Activated CD8-positive, alpha-beta memory T cell treated with anti-CD3 and anti-CD28 coated beads for 1 hour (primary cell): ENCODE results near the gene USP36.
"Not testable (repeated sequence)": the region's sequence is repeated elsewhere in the genome, so short reads cannot be mapped to it uniquely, and the experiment has no call there.

Experiments
- DNase-seq, 2 donors: peaks; one replicate each; pipeline ENCODE4 v3.0.0-alpha.2; 2020; ENCODE audit warnings: low read depth in 1 of 2; ENCODE audit errors: extremely low read depth in 1 of 2

USP36 gene

DNA sequence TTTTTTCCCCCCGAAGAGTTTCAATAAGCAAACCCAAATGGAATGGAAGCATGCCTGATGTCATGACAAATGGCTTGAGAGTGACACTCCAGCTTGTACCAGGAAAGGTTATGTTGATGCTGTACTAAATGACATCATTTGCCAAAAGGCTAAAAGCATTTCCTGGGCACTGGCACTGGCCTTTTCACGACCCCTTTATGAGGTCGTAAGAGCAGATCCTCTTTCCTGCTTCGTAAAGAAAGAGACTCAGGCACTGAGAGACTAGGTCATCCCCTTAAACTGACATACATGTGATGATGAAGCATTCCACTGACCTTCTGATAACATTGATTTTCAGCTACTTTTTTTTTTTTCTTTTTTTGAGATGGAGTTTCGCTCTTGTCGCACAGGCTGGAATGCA, 31.9 kb upstream of the USP36 start:
- no peak for DNase-seq

DNA sequence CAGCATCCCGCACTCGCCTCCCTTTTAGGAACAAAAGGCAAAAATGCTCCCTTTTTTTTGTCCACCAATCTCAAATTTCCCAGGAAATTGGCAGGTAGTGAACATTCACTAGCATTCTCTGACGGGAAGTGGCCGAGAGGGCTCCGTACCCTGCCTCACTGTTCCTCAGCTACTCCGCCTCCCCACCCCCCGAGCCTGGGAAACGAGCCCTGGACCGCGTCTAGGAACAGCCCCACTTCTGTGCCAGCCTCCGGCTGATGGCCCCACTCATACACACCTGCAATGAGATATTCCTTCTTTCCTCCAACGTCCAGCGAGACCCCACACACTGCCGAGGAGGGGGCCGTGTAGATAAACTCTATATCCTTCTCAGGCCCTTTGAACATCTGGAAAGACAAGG, 30.0 kb upstream of the USP36 start:
- no peak for DNase-seq

DNA sequence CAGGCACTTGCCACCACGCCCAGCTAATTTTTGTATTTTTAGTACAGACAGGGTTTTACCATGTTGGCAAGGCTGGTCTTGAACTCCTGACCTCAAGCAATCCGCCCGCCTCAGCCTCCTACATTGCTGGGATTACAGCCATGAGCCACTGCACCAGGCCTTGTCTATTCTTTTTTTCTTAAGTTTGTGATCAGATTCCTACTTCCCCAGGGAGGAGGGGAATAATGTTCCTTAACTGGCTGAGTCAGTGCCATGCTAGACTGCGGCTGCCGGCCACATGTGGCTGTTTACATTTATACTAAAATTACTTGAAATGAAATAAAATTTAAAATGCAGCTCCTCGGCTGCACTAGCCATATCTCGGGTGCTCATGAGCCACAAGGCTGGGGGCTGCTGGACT, 27.8 kb upstream of the USP36 start:
- no peak for DNase-seq

DNA sequence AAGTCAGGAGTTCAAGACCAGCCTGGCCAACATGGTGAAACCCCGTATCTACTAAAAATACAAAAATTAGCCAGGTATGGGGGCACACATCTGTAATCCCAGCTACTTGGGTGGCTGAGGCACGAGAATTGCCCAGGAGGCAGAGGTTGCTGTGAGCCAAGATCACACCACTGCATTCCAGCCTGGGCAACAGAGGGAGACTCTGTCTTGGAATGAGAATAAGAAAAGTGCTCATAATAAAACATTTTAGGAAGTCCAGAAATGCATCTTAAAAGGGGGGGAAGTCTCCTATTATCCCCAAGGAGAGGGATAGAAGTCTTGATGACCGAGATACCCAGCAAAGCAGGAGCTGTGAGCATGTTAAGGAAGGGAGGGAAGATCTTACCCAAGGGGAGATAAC, 26.4 kb upstream of the USP36 start:
- DNase-seq = not testable (repeated sequence)

DNA sequence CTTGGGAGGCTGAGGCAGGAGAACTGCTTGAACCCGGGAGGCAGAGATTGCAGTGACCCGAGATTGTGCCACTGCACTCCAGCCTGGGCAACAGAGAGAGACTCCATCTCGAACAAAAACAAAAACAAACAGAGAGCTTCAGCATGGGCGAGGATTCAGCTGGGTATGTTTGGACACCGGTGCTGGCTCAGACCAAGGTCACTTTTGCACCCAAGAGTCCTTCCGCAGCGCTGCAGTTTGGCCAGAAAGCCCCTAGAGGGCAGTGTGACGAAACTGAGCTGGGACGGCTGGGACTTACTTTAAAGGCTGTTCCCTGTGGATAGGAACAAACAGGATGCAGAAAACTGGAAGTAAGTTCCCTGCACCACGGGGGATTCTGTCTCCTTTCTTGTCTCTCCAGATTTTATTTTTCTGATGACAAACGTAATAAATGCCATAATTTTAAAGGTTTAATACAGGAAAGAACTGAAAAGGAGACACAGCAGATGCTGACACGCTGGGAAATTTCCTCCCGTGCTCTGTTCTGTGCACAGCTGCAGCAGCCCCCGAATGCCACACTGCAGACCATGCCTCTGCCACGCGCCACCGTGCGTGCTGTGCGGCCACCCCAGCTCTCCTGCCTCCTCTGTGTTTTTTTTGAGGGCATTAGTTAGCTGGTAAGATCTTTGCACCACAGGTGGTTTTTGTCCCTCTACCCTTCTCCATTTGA, 25.2 kb upstream of the USP36 start:
- DNase-seq = peak; percentile 21 to 37

DNA sequence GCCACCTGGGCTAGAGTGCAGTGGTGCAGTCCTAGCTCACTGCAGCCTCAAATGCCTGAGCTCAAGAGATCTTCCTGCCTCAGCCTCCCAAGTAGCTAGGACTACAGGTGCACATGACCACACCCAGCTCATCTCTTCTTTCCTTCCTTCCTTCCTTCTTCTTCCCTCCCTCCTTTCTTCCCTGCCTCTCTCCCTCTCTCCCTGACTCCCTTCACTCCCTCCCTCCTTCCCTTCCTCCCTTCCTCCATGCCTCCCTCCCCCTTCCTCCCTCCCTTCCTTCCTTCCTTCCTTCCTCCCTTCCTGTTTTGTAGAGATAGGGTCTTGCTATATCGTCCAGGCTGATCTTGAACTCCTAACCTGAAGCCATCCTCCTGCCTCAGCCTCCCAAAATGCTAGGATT, 23.5 kb upstream of the USP36 start:
- no peak for DNase-seq

DNA sequence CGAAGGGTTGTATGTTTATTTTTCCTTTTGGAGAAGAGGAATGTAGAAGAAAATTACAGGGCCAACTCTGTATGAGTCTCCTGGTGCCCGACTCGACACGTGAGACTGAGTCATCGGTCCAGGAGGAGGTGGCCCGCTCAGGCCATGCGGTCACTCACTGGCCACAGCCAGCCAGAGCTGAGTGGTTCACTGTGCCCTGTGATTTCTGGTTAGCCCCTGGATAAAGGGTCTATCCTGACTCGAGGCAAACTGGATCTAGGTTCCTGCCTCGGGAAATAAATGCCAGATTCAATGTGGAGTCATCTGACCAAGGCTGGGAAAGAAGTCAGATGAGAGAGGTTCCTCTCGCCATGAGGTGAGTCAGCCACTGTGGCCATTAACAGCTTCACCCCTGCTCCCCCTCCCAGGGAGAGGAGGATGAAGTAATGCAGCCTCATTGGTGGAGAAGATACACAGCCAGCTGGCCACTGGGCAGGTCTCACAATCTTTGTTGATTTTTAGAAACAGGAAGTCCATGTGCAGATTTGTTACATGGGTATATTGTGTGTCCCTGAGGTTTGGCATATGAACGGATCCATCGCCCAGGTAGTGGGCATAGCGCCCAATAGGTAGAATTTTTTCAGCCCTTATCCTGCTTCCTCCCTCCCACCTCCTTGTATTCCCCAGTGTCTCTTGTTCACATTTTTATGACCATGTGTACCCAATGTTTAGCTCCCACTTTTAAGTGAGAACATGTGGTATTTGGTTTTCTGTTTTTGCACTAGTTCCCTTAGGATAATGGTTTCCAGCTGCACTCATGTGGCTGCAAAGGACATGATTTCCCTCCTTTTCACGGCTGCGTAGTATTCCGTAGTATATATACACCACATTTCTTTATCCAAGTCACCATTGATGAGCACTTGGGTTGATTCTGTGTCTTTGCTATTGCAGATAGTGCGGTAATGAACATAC, 21.7 kb upstream of the USP36 start:
- no peak for DNase-seq

DNA sequence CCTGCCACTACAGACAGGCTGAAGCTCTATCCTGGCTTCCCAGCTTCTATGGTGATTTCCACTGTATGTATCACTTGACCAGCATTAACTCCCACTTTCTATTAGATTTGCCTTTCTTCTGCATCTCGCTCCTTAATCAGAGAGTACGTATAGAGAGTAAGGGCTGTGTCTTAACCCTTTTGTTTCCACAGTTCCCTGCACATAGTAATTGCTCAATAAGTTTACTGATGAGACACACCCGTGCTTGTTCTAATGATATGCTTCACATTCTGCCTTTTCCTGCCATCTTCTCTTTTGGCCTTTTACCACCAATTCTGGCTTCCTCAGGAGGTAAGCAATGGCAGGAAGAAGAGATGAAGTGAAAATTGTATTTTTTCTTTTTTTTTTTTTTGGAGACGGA, 20.6 kb upstream of the USP36 start:
- no peak for DNase-seq

DNA sequence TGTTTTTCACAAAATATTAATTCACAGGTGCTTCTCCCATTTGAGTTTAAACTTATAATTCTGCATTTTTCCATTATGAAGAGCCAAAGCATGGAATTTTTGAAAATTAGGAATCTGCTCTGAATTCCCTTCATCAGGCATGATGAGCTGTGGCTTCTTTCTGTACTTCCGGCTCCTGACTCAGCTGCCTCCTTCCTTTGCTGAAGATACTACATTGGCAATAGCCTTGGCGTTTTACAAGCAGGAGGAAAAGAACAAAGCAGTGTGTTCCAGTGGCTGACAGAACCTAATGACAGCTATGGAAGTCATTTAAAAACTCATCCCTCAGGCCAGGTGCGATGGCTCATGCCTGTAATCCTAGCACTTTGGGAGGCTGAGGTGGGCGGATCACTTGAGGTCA, 18.4 kb upstream of the USP36 start:
- no peak for DNase-seq

DNA sequence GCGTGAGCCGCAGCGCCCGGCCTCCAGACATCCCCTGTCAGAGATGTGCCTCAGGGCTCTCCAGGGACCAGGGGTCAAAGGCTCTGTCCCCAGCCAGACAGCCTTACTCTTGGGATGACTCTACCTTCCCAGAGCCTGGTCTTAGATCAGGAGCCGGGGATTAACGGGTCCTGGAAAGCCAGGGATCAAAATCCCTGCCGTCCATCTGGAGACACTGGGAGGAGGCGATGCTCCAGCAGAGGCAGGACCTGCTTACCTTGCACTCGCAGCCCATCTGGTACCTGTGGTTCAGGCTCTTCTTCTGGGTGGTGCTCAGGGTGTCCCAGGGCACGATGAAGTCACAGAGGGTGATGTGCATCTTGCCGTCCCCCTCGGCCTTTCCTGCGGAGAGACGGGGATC, 16.7 kb upstream of the USP36 start:
- DNase-seq = no peak

DNA sequence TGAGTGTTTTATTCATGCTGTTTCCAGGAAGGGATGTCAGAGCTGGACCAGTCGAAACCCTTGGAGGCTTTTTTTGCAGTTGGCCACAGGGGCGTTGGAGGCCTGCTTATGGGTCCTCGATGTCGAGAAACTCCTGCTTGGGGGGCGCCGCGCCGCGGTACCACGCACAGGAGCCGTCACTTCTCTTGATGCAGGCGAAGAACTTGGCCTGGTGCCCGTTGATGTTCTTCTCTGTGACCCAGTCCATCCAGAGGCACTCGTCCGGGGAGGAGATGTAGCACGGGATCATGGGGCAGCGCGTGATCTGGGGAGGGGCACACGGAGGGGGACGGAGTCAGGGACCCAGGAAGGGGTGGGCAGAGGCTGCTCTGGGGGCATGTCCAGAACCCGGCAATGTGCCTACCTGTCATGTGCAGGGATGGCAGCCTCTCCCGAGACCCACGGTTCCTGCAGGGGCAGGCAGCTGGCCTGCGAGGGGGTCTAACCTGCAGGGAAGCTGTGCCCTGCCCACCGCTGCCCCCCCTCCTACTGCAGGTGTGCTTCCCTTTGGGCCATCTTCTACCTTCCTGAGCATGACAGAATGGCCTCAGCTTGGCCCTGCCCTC, 15.0 kb upstream of the USP36 start:
- DNase-seq = no peak

DNA sequence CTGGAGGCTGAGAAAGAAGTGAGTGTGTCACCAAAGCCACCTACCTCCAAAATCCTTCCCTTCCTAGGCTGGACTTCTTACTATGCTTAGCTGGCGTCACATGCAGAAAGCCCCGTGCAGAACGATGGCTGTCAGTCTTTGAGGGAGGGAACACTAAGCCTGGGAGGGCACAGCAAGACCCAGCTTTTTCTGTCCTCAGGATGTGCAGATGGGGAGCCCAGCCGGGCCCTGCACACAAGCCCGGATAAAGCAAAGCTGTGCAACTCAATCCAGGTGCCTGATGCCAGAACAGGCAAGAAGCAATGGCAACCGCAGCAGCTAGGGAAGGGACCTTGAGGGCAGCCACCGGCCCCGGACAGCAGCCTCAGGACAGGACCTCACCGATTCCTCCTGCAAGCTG, 13.9 kb upstream of the USP36 start:
- no peak for DNase-seq

DNA sequence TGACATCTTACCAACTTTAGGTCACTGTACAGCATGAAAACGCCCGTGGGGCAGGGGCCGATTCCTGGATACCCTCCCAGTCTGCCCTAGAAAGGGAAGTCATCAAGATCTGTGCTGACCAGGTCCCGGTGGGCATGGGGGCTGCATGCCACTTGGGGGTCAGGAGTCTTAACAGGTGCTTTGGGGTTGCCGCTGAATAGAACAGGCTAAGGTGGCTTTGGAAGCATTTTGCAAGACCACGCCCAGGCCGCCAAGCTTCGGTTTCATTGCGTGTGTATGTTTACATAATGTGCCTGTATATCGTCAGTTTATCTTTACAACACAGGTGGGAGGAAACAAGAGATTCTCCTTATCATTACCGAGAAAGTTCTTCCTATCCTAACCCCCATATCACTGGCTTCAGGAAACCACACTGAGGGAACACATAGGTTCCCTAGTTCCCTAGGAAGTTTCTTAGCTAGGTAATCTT, 13.3 kb upstream of the USP36 start:
- DNase-seq = no peak

DNA sequence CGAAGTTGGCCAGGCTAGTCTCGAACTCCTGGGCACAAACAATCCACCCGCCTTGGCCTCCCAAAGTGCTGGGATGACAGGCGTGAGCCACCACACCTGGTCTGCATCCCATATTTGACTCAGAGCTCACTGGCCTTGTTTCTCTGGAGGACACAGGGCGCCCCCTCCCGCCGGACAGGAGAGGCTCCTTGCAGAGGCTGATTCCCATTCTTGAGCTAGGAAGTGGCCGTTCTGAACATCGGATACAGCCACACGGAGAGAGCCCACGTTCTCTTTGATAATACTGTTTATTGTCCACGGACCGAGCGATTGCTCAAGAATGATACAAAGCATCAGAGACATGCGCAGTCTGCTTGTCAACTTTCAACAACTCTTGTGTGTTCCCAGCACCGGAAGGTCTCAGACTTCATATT, 12.1 kb upstream of the USP36 start:
- no peak for DNase-seq

DNA sequence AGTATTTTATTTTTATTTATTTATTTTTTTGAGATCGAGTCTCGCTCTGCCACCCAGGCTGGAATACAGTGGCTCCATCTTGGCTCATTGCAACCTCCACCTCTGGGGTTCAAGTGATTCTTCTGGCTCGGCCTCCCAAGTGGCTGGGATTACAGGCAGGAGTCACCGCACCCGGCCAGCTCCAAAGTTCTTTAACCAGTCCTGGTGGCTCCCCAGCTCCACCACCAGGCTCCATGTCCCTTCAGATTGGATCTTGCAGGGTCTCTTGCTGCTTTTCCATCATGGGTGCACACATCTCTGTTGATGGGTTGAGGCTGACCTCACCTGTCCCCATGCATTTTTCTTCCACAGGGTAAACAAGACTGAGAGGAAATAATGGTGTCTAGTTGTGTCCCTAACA, 8.4 kb upstream of the USP36 start:
- DNase-seq = no peak

DNA sequence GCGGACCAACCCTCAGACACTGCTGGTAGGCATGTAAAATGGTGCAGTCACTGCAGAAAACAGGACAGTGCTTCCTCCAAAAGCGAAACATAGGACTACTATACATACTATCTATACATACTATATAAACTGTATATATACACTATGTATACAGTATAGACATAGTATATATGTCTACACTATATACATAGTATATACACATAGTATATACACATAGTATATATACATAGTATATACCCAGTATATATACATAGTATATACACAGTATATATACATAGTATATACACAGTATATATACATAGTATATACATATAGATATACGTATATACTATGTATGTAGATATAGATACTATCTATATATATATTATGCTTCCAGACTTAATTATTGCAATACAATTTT, 6.4 kb upstream of the USP36 start:
- no peak for DNase-seq

DNA sequence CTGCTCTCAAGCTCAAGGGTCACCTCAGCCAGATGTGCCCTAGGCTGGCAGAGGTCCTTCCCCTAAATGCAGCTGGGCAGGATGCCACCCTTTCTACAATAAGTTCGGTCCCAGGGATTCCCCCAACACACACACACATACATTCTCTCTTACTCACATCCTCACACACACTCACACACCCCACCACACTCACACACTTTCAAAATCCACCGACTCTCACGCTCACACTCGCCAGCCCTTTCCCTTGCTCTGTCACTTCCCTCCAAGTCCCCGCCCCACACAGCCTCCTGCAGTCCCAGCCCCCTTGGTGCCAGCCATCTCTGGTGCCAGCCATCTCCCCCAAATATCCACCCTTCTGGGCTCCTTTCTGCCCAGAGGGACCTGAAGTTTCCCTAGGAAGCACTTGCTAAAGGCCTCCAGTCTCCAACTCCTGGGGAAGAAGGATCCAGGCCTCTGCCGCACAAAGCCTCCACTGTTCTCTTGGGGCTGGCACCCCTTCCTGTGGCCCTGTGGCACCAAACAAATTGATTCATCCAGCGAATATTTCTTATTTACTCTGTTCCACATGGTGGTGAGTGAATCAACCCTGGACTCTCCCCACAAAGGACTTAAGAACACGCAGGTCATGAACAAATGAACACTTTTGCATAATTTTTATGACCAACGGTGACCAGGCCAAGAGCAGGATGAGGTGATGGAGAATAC, 3.8 kb upstream of the USP36 start:
- DNase-seq = no peak

DNA sequence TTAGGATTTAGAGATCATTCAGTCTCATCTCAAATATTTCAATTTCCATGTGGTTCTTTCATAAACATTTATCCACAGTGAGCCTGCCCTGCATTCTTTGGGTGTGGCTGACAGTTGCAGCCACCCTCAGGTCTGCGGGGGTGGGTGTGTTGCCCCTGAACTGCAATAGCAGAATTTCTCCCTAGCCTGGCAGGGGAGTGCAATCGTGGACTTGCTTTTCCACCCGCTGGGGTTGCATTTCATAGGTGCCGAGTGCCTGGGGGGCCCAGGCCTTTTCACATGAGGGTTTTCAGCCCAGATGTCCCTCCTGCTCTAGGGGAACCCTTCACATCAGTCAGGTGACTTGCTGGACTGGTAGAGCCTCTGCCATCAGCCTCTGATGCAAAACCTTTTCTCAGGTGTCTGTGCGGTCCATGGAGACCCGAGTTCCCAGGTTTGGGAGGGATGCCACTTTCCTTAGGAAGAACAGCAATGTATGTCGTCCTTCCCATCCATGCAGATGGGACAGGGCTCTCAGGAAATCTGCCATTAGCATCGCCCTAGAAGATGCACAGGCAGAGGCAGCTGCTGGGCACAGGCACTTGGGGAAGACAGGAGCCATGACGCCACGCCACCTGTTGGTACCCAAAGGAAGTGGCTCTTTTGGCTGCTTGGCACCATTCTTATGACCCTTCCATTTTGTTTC, 2.4 kb upstream of the USP36 start:
- peak; percentile 25 to 31 for DNase-seq

DNA sequence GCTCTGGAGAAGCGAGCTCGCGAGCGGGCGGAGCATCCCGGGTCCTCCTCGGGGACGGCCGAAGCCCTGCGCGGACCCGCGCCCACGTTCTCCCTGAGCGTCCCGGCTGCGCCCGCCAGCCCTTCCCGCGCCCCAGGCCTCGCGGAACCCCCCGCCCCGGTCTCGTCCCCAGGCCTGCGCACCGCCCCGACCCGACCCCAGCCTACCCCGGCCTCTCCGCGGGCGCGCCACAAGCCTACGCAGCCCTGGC, 159 bp downstream of the USP36 start:
- no peak for DNase-seq

DNA sequence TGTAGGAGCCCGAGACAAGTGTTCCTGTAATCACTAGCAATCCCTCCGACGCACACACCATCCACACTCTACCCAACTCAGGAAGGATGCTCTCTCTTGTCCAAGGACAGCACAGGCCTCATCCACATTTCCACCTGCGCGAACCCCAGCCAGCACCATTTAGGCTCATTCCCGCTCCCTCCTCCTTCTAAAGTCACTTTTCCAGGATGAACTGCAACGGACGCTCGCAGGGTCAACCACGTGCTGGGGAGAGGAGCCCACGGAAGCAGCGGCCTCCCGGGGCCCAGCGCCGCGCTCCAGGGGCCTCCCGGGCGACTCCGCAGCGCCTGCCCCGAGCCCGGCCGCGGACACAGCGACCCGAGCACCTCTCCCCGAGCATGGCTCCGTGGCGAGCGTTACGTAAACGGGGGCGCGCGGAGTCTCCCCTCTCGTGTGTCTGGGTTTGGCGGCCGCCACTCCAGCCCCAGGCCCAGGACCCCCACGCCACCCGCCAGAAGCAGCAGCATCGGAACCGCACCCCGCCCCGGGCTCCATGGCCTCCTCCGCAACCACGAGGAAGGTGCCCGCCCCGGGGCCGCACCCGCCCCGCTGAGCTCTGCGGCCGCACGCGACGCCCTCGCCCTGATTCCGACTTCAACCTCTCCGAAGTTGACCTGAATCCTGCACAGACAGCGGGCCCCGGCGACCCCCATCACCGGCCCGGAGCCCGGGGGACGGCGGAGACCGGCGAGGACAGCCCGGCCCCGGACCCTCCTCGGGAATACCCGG, 668 bp downstream of the USP36 start:
- DNase-seq = peak in 1 of 2 donors; percentile 22
